Activated CD8-positive, alpha-beta memory T cell treated with anti-CD3 and anti-CD28 coated beads, Interleukin-2, amount 50 U/mL, for 4 hours (primary cell): ENCODE data around the gene ETV7.
A peak's percentile ranks its signal among the peaks of the same experiment; 100 is the strongest.
"Not testable (repeated sequence)": the region's sequence is repeated elsewhere in the genome, so short reads cannot be mapped to it uniquely, and the experiment has no call there.

ENCODE experiments used
- DNase-seq: peaks from one replicate; pipeline ENCODE4 v3.0.0-alpha.2; 2020

ETV7 gene

DNA sequence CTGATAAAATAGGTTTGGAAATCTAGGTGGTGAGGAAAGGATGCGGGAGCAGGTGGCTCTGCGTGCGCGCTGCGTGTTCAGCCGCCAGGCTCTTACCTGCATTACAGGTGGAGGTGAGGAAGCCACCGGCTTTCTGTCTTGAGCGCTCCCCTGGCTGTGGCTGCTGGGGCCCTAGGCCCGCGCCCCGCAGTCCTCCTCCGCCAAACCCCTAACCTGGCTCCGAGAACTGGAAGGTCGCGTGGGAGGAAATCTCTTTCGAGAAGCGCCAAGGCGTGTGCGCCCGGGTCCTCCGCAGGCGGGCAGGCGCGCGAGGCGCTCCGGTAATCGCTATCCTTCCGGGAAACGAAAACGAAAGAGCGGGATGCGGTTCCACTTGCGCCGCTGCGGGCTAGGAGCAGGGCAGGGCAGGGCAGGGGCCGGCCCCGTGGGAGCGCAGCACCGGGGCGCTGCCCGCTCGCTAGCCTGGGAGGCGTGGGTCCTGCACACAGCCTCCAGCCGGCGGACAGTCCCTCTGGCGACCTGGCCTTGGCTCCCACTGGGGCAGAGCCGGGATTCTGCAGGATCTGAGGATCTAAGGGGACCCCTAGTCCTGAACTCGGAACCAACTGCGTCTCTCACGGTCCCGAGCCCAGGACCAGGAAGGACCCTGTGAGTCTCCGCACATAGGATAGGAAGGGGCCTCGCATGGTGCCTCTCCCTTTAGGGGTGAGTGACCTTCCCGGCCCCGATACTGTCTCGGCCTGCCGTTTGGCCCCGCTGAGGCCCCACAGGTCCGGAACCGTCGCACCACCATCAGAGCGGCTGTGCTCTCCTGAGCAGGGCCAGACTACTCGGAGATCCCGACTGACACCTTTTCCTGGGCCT is at the start of gene ETV7:
Gene ETV7 (minus strand): TSS at position 230 of the 864 bp plus-strand sequence. CDS start 128 bp downstream, at position 102.
- peak; percentile 44 for DNase-seq

DNA sequence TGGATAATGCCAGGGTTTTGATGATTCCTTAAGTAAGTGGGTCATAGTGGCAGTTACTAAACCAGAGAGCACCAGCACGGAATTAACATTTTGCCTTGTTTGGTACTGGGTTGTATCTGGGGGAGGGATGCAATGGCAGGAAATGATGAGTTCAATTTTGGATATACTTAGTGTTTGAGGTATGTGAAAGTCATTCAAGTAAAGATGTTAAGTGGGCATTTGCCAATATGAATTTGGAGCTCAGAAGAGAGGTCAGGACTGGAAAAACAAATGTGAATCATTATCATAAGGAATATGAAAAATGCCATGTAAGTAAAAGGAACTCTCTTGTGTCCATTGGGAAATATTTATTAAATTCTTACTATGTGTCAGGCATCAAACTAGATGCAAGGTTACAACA is 49.0 kb upstream of the ETV7 start:
- no peak for DNase-seq

DNA sequence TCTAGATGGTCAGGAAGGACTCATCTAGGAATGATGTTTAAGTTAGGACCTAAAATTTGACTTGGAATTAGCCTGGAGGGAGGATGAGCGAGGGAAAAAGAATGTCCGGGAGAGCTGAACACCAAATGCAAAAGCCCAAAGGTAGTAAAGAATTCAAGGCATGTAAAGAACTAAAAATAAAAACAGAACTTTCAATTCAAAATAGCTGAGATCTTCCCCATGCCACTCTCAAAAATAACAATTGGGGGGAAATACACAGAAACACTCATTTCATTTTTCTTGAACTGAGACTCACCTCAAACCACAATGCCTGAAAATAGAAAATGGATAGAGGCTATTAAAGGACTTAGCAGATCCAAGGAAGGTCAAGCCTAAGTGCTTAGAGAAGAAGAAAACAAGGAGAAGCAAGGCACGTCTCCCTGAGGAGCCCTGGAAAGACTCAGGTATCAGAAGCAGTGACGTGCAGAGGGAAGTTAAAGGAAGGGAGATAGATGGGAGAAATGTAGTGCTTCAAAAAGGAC is 44.7 kb upstream of the ETV7 start:
- no peak for DNase-seq

DNA sequence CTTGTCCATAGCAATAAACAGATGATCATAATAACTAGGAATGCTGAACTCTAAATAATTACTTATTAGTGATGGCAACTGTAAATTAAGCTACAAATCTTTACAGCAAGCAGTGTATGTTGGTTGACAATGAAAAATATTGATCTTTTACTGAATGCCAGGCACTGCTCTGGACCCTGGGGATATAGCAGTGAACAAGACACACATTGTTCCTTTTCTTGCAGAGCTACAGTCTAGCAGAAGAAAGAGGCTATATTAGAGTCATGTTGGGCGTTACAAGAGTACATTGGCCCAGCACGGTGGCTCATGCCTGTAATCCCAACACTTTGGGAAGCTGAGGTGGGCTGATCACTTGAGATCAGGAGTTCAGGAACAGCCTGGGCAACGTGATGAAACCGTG is 43.7 kb upstream of the ETV7 start:
- DNase-seq: no peak

DNA sequence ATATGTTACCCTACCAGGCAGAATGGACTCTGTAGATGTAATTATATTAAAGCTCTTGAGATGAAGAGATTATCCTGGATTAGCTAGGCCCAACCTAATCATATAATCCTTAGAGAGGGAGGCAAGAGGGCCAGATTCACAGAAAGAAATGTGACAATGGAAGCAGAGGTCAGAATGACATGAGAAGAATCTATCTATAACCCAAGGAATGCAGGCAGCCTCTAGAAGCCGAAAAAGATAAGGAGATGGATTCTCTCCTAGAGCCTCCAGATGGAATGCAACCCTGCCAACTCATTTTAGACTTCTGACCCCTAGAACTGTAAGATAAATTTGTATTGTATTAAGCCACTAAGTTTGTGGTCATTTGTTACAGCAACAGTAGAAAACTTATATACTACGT is 42.9 kb upstream of the ETV7 start:
- DNase-seq: no peak

DNA sequence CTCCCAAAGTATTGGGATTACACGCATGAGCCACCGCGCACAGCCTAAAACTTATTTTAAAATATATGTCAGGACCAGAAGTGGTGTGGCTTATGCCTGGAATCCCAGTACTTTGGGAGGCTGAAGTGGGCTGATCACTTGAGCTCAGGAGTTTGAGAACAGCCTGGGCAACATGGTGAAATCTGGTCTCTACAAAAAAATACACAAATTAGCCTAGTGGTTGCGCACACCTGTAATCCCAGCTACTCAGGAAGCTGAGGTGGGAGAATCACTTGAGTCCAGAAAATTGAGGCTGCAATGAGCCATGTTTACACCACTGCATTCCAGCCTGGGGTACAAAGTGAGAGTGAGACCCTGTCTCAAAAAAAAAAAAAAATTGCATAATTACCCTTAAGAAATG is 41.4 kb upstream of the ETV7 start:
- DNase-seq: no peak

DNA sequence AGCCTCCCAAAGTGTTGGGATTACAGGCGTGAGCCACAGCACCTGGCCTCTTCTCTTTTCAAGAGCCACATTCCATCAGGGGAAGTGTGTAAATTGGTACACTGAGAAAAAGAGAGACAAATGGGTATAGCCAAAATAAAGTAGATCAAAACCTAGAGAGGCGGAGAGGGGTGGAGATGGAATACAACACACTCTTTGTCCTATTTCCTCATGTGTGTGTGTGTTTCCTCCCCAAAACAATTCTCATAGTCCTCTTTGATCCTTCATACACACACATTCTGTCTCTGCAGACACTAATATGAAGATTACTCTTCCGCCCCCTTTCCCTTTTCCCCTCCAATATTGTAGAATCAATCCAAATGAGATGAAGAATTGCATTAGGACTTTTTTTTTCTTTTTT is 39.2 kb upstream of the ETV7 start:
- no peak for DNase-seq

DNA sequence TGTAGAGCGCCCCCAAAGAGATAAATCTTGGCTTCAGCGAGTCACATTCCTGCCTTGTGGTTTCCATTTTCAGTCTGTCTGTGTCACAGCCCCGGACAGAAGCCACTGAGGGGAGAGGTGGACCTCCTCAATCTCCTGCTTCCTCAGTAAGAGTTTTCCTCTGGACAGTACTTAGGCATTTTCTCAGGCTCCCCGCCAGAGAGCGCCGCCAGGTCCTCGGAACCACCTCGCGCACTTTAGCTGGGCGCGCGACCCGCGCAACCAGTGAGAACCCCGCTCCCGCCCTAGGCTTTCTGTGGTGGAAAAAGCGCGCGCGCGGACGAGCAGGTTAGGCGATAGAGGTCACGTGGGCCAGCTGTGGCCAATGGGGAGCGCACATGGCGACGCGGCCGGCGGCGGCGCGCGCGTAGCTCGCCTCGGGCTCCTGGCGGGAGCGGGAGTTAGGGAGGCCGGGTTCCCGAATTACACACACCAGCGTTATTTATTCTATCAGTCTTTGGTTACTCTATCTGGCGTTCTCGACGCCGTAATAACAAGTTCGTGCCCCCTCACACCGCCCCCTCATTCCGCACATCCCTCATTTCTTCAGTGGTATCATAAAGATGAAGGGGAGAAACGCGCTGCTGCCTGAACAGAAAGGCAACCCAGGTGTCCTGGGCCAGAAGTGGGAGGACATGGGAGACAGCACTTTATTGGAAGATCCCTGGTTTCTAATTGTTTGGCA is 35.8 kb upstream of the ETV7 start:
- peak; percentile 98 for DNase-seq

DNA sequence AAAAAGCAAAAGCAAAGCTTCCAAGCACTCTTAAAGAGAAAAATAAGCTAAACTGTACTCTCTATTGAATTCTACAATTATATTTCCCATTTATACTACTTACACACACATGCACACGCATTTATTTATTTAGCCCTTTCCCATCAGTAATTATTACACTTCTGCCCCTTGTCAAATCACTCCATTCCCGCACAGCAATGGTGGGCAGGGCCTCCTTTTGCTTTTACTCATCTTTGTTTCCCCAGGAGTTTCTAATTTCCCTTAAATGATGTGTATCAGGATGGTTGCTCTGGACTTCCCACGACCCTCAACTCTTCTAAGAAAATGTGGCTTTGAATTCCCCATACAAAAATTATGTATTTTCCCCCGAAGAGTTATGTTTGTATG is 35.2 kb upstream of the ETV7 start:
- no peak for DNase-seq

DNA sequence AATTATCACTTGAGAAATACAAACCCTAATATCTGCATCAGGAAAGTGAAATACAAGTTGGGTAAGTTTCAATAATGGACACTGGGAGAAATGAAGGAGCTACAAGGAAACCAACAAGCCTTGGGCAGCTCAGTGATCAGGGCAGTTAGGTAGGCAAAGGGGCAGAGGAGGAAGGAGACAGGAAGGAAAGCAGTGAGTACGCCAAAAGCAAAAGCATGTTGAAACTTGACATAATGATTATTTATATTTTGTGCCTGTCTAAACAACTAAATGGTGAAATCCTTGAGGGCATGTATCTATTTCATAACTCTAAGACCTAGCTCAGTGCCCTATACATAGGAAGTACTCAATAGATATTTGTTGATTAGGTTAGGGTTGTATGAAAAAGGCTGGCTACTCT is 31.8 kb upstream of the ETV7 start:
- DNase-seq: no peak

DNA sequence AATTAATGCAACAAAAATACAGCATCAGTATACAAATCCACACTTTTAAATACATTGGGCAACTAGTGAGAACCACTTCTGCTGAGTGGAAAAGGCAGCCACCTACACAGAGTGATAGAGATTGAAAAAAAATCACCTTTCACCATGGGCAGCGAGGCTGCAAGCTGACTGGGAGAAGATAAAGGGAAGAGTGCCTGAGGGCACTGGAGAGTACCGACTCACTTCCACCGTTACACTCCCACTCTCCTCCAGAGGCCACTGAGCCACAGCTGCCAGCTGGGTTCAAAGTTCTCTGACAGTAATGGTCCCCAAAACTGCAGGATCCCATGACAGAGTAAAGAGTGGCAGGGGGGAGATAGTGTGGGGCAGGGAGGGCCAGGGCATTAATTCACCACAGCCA is 31.1 kb upstream of the ETV7 start:
- DNase-seq: no peak

DNA sequence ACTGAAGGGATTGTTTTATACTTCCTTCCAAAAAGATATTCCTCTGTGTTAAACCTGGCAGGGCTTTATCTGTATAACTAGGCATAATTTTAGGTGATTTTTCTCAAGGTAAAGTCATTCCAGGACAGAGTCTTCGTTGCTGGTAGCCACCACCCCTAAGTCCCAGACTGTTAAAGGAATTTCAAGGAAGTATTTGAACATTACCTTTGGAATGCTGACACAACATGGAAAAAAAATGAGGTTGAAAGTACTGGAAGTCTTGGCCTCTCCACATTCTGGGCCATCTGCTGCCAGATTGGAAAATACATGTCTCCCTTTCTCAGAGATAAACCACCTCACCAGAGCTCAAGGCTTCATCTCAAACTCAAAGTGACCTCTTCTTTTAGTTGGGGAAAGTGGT is 27.0 kb upstream of the ETV7 start:
- no peak for DNase-seq

DNA sequence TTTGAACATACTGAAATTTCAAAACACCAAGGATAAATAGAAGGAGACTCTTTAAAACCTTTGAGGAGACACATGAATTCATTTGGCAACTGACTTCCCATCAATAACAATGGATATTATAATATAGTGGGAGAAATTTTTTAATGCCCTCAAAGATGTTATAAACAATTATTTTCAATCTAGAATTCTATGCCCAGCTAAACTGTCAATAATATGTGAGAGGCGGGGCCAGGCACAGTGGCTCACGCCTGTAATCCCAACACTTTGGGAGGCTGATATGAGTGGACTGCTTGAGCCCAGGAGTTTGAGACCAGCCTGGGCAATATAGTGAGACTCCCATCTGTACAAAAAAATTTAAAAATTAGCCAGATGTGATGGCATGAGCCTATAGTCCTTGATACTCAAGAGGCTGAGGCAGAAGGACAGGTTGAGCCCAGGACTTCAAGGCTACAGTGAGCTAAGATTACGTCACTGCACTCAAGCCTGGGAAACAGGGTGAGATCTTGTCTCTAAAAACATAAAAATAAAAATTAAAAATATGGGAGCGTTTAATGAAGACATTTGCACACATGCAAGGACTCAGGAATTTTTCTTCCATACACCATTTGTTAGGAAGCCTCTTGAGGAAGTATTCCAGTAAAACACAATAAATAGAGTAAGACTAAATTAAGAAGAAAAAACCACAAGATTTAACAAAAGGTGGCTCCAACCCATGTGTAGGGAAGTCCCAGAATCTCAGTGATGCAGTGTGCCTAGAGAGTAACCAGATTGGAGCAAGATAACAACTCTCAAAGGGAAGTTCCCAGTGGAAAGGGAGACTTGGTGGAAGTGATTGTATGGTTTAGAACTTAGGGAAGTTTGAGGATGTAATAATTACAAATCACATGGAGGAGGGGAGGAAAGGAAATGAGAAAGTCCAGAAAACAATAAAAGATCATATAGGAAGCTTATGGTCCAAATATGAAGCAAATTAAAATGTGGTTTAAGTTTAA is 26.3 kb upstream of the ETV7 start:
- no peak for DNase-seq

DNA sequence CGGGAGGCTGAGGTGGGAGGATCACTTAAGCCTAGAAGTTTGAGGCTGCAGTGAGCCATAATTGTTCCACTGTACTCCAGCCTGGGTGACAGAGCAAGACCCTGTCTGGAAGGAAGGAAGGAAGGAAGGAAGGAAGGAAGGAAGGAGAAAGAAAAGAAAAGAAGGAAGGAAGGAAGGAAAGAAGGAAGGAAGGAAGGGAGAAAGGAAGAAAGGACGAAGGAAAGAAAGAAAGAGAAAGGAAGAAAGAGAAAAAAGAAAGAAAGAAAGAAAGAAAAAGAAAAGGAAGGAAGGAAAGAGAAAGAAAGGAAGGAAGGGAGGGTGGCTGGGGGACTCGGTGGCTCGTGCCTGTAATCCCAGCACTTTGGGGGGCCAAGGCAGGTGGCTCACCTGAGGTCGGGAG is 22.2 kb upstream of the ETV7 start:
- DNase-seq: not testable (repeated sequence)

DNA sequence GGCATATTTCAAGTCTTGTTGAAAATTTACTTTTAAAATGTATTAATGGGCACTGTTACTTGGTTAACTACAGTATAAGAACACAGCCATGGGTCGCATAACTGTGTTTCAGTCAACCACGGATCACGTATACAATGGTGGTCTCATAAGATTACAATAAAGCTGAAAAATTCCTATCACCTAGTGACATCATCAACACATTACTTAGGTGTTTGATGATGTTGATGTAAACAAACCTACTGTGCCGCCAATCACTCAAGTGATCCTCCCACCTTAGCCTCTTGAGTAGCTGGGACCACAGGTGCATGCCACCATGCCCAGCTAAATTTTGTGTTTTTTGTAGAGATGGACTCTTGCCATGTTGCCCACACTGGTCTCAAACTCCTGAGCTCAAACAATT is 16.7 kb upstream of the ETV7 start:
- DNase-seq: no peak

DNA sequence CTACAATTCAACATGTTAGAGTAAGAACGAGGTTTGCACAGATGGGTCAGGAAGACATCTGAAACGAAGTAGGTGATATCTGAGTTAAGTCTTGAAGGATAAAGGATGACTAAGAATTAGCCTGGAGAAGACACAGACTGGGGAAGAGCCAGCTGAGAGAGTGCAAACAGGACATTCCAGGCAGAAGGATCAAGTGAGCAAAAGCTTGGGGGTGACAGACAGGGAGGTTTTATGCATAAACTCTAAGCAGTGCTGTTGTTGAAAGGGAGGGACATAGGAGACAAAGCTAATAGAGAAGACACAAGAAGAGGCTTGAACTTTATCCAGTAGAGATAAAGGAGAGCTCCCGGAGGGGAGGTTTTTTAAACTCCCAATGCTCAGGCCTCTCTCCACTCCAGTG is 15.0 kb upstream of the ETV7 start:
- DNase-seq: no peak

DNA sequence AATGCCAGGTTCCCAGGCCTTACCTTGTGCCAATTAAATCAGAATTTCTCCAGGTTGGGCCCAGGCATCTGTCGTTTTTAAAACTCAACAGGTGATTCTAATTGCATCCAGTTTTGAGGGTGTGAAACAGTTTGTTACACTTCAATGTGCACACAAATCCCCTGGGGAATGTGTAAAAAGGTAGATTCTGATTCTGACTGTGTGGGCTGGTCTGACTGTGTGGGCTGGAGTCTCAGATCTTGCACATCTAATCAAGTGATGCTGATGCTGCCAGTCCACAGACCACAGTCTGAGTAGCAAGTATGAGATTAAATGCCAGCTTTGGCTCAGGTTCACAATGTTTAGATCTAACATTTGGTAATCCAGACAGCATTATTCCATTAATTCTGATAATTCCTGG is 12.5 kb upstream of the ETV7 start:
- no peak for DNase-seq

DNA sequence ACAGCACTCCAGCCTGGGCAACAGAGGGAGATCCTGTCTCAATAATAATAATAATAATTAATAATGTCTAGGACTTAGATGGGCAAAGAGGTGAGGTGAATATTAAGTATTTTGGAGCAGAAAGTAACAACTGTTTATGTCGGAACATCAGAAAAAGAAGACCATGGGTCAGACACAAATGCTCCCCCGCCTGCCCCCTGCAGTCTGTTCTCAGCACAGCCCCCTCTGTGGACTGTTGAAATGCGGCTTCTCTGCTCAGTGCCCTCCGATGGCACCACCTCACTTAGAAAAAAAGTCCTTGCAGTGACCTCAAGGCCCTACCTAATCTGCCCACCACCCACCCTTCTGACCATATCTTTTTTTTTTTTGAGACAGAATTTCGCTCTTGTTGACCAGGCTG is 5.2 kb upstream of the ETV7 start:
- no peak for DNase-seq

DNA sequence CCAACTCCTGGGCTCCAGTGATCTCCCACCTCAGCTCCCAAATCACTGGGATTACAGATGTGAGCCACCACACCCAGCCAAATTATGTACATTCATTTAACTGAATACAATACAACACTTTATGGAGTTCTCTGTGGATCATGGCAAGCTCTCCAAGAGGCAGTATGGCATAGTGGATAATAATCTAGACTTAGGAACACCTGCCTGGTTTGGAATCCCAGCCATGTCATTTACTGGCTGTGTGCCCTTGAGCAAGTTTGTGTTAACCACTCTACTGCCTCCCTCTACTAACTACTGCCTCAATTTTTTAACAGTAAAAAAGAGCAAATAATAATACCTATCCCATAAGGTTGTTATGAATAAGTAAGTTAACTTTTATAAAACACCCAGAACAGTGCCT is 1.9 kb upstream of the ETV7 start:
- DNase-seq: no peak

DNA sequence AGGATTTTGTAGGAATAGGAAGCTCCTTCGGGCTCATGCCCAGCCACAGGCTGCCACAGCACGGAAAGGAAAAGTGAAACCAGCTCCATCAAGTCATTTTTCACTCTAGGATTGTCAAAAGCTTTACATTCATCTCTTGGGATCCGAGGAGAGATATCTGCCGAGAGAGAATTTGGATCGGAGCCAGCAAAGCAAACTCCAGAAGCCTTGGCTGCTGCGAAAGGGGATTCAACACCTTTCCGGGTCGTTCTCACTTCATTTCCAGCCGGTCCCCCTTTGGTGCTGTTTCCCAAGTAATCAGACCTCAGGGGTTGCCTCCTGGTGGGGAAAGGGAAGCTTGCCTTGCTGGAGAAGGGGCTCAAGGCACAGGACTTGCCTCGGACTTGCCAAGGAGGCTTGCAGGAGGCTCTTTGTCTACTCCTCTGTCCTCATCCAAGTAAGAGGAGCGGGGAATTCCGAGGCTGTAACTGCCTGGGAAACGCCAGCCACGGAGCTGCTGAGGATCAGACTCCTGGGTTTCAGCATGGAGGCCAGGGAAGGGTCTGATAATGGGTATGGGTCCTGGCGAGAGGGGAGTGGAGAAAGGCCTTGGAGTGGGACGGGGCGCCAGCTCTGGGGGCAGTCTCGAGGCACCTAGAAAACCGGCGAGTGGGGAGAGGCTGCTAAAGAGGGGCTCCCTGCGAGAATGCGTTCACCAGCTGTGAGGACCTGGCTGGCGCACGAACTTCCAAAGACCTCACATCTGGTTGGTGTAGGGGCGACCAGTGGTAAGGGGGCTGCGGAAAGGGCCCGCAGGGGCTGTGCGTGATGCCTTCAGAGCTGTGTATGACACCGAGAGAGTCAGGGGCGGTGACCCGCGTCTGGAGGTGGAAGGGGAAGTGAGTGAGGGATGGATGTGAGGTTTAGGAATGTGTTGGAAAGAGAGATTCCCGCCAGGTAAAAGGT is 702 bp downstream of the ETV7 start:
- no peak for DNase-seq

DNA sequence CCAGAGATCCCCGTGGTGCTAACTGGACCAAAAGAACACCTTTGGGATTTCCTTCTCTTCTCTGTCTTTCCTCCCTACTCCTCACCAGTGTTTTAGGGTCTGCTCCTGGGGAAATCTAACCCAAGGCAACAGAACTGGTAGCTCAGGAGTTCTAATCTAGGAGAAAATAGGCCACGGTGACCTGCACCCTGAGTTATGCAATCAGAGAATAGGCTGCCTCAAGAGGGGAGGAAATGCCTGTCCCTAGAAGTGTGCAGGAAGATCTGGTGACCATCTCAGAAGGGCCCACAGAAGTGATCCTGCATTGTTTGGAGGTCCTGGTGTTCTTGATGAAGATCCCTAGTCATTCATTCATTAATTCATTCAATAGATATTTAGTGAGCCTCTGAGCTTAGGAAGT is 3.4 kb downstream of the ETV7 start:
- no peak for DNase-seq

DNA sequence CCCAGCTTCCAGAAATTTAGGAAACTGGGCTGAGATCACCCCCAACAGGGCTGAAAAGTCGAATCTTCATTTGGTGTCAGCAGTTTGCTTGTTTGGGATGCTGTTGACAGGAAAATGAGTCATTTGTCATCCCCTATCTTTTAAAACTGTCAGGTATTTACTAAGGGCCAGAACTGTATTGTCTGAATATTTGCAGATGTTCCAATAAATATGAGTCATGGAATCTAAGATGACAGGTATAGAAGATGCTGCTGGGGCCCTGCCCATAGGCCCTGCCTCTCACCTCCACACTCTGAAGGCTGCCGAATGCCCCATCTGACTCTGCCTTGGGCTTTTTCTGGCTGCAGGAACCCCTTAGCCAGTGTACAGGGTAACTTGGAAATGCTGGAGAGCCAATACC is 3.9 kb downstream of the ETV7 start:
- no peak for DNase-seq
